G401 (cell line): ENCODE measurements around the gene CLSTN2. TPM values are rescaled to one million over a fixed set of nuclear protein-coding genes. Genes with fewer than 3 reads are reported as not detected.

Experiments
- DNase-seq: peaks from one replicate; pipeline ENCODE4 v3.0.0-alpha.2; 2015; ENCODE audit warnings: low spot score
- in situ Hi-C: cut with HindIII; loops from 2 replicates; pipeline ENCODE4 v1.10.0; 2016; ENCODE audit warnings: low sequenced_read_pairs, mixed read lengths
- total RNA-seq: library from RNA; depleted of rRNA; stranded (reverse); fragments of >200 nt; shearing (Covaris generic); gene quantifications from 2 replicates; pipeline ENCODE4 v1.2.3, GENCODE V29; 2014

CLSTN2 gene
- total RNA-seq, 1 experiment from 2014 or later: 5.2 TPM

GRCh38 chr3:140599009-140599408 is 664.0 kb downstream of the CLSTN2 start:
- in situ Hi-C loops: no loop called here

GRCh38 chr3:140599496-140599895 is 664.5 kb downstream of the CLSTN2 start:
- in situ Hi-C loops: no loop called here
- DNase-seq: no peak

More at GRCh38 chr3:140599009-140599408, 664.0 kb downstream of the CLSTN2 start:
- DNase-seq: no peak

GRCh38 chr3:140601881-140602280 is 666.9 kb downstream of the CLSTN2 start:
- DNase-seq: no peak
- in situ Hi-C loops: no loop called here

GRCh38 chr3:140602781-140603180 is 667.8 kb downstream of the CLSTN2 start:
- no peak for DNase-seq
- in situ Hi-C loops: no loop called here

GRCh38 chr3:140603766-140604165 is 668.8 kb downstream of the CLSTN2 start:
- in situ Hi-C loops: no loop called here
- no peak for DNase-seq

- DNase-seq: no peak
- in situ Hi-C loops: no loop called here
These were observed 675.6 kb downstream of the CLSTN2 start for GRCh38 chr3:140610544-140610943.

GRCh38 chr3:140614001-140614400 is 679.0 kb downstream of the CLSTN2 start:
- in situ Hi-C loops: no loop called here
- DNase-seq: no peak

GRCh38 chr3:140617135-140617534 is 682.1 kb downstream of the CLSTN2 start:
- DNase-seq: no peak
- in situ Hi-C loops: no loop called here

- in situ Hi-C loops: no loop called here
- no peak for DNase-seq
These were observed 691.9 kb downstream of the CLSTN2 start for GRCh38 chr3:140626856-140627255.
